Measurements from ENCODE around the gene CYLD. TPM values are rescaled to one million over a fixed set of nuclear protein-coding genes. Genes with fewer than 3 reads are reported as not detected.

The CYLD gene
- total and polyA plus RNA-seq, 2 of the 4 experiments (the other 2 are of a cell fraction) = 16.2 to 37.3 TPM

DNA sequence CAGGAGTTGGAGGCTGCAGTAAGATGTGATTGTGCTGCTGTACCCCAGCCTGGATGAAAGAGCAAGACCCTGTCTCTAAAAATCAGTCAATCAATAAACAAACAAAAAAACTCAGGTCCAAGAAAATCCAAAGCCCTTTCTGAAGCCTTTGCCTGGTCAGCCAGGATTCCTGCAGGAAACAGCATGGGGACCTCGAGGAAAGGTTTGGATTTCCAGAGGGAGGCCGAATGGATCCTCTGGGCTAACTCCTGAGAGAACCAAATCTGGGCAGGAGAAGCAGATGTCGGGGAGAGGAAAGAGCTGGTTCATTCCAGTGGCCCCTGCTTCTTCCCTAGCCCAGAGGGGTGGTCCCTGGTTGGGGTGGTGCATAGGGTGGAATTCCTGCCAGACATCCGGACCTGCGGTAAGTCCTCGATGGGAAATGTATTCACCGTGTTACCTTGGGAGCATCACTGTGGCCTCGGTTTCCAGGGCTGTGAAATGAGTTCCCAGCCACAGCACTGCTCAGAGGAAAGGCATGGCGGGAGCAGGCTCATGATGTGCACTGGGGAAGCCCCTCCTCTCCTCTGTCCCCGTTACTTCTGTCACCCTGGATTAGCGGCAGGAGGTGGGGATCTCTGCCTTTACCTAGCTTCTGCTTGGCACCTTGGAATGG is 75.1 kb downstream of the CYLD start:
- H3K9me1 ChIP-seq (ENCODE audit: insufficient read depth, low read length) = no peaks in the 10 kb centered on the region
- H3K14ac ChIP-seq (replicated peaks; ENCODE audit: low read depth, low read length) = no peak overlapping the region
- H2BK15ac ChIP-seq (ENCODE audit: low read depth, low read length) = no peak overlapping the region
- H4K20me1 ChIP-seq (ENCODE audit: insufficient read depth, low read length) = no peaks in the 10 kb centered on the region
- TF ChIP-seq POLR2A (IDR thresholded peaks at IDR 0.05; ENCODE audit: low read depth, low read length) (no peak), USF2 (IDR thresholded peaks at IDR 0.05; ENCODE audit: low read depth, low read length) (no peak), MAZ (IDR thresholded peaks at IDR 0.05; ENCODE audit: borderline replicate concordance, low read depth, low read length) (no peak), MAFK (IDR thresholded peaks at IDR 0.05; ENCODE audit: low read depth, low read length) (no peak)
- TF ChIP-seq, protein P1, sequence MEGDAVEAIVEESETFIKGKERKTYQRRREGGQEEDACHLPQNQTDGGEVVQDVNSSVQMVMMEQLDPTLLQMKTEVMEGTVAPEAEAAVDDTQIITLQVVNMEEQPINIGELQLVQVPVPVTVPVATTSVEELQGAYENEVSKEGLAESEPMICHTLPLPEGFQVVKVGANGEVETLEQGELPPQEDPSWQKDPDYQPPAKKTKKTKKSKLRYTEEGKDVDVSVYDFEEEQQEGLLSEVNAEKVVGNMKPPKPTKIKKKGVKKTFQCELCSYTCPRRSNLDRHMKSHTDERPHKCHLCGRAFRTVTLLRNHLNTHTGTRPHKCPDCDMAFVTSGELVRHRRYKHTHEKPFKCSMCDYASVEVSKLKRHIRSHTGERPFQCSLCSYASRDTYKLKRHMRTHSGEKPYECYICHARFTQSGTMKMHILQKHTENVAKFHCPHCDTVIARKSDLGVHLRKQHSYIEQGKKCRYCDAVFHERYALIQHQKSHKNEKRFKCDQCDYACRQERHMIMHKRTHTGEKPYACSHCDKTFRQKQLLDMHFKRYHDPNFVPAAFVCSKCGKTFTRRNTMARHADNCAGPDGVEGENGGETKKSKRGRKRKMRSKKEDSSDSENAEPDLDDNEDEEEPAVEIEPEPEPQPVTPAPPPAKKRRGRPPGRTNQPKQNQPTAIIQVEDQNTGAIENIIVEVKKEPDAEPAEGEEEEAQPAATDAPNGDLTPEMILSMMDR (conservative IDR thresholded peaks at IDR 0.05; ENCODE audit: low read depth, low read length) = no peak
- peaks cover 14% of the 10 kb centered on the region for H3K27me3 ChIP-seq (ENCODE audit: control insufficient read depth, insufficient read depth, low read length)
- no peaks in the 10 kb centered on the region for H3K9me3 ChIP-seq (ENCODE audit: control insufficient read depth, insufficient read depth, low read length)
- DNase-seq (no peak), ATAC-seq (ENCODE audit: low read depth) (no peak)
- no peak overlapping the region for H2AFZ ChIP-seq (replicated peaks; ENCODE audit: low read length, poor library complexity)
- no peak overlapping the region for H4K91ac ChIP-seq (ENCODE audit: insufficient read depth, low read depth, low read length)
- 70% methylated on average over 2 of the region's 11 CpGs; no CpG with 5 or more reads in 1 of the 2 experiments for WGBS, 2 experiments (ENCODE audit: extremely low coverage in 2 of 2, insufficient read length in 1 of 2)
- H3K4me3 ChIP-seq (ENCODE audit: insufficient read depth, low read depth, low read length) = no peak overlapping the region
- CTCF ChIA-PET = interaction anchor here (0.6 to 1.7 kb wide), 2 partner anchors 11 to 15 kb away, joined by 3 to 6 read pairs; no protein-coding TSS in a partner anchor
- no peak overlapping the region for H4K5ac ChIP-seq (ENCODE audit: low read depth, low read length)
- no peak overlapping the region for H3K27ac ChIP-seq (ENCODE audit: insufficient read depth, low read length)
- H3K4ac ChIP-seq (ENCODE audit: low read depth, low read length) = no peak overlapping the region
- no peak overlapping the region for H2BK5ac ChIP-seq (ENCODE audit: low read depth, low read length, poor library complexity, severe bottlenecking)
- no peak overlapping the region for H3K23ac ChIP-seq (ENCODE audit: low read depth, low read length)
- no peak overlapping the region for H3K56ac ChIP-seq (ENCODE audit: extremely low read depth, insufficient read depth, low read length)
- no peaks in the 10 kb centered on the region for H3K4me1 ChIP-seq (ENCODE audit: control insufficient read depth, insufficient read depth, low read length)
- POLR2A ChIA-PET (ENCODE audit: unreplicated experiment) = no interaction called here
- no peak overlapping the region for H2AK9ac ChIP-seq (replicated peaks; ENCODE audit: low read depth, low read length, poor library complexity)
- no peaks in the 10 kb centered on the region for H3K36me3 ChIP-seq (ENCODE audit: control insufficient read depth, insufficient read depth, low read length)
- H3K18ac ChIP-seq (ENCODE audit: low read depth, low read length) = no peak overlapping the region
- dilution Hi-C loops (cut with HindIII; ENCODE audit: low sequenced_read_pairs, unreplicated experiment) (no loop called here), intact Hi-C loops (cut with micrococcal nuclease) (no loop called here), in situ Hi-C loops (cut with MboI; ENCODE audit: low sequenced_read_pairs) (loop anchor here (25.0 kb wide), 1 partner anchor 1170 kb away; no protein-coding TSS in a partner anchor)
- BruUV-seq (replicated peaks) = no TSS peak
- H2AK5ac ChIP-seq (ENCODE audit: low read depth, low read length) = no peak overlapping the region
- no peak overlapping the region for H3K4me2 ChIP-seq (ENCODE audit: low read depth, low read length)
- H2BK120ac ChIP-seq (ENCODE audit: low read depth, low read length) = no peak overlapping the region
- no peak overlapping the region for H4K8ac ChIP-seq (ENCODE audit: low read depth in 2 of 2, low read length in 2 of 2)
- H3K79me1 ChIP-seq (ENCODE audit: low read depth in 1 of 2, low read length in 2 of 2) = no peaks in the 10 kb centered on the region
- H2BK20ac ChIP-seq (ENCODE audit: low read depth, low read length) = no peak overlapping the region
- no peak overlapping the region for H3K9ac ChIP-seq (ENCODE audit: low read depth, low read length)

Measured in IMR-90 (cell line).